Astrocyte of the spinal cord (primary cell): ENCODE results near the gene SRGAP1.

Experiments
- DNase-seq: peaks from one replicate; pipeline ENCODE4 v3.0.0; 2011; ENCODE audit warnings: low read depth, low spot score
- H3K4me3 ChIP-seq: 2 replicates; pipeline ENCODE4 v1.5.1; 2011; ENCODE audit warnings: low read depth, mild to moderate bottlenecking, low read length, moderate library complexity
- in situ Hi-C: cut with HindIII; loops from 2 replicates; pipeline ENCODE4 v1.10.0; 2017; ENCODE audit warnings: low sequenced_read_pairs
- TF ChIP-seq, protein P1 (sequence below): IDR thresholded peaks from 2 replicates; pipeline ENCODE4 v1.5.1; 2012; ENCODE audit warnings: low read depth, mild to moderate bottlenecking, low read length, inconsistent platforms

SRGAP1 gene

DNA sequence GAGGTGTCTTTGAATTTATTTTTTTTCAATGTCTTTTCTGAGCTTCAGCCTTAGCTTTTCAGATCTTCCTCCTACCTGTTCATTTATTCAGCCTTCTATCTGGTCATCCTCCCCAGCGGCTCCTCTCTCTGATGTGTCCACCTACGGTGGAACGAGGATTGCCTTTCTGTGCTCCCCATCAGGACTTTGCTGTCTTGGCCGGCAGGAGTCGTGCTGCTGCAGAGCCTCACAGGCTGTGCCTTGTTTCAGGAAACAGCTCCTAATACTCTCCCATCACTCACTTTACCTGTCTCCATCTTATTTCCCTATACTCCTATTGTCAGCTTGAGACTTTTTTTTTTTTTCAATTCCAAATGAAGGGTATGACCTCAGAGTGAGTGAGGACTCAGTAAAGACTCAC lies 300.7 kb downstream of the SRGAP1 start:
- in situ Hi-C loops, result no loop called here
- no peak for DNase-seq
- H3K4me3 ChIP-seq, result no peak overlapping the region
- TF ChIP-seq, protein P1, sequence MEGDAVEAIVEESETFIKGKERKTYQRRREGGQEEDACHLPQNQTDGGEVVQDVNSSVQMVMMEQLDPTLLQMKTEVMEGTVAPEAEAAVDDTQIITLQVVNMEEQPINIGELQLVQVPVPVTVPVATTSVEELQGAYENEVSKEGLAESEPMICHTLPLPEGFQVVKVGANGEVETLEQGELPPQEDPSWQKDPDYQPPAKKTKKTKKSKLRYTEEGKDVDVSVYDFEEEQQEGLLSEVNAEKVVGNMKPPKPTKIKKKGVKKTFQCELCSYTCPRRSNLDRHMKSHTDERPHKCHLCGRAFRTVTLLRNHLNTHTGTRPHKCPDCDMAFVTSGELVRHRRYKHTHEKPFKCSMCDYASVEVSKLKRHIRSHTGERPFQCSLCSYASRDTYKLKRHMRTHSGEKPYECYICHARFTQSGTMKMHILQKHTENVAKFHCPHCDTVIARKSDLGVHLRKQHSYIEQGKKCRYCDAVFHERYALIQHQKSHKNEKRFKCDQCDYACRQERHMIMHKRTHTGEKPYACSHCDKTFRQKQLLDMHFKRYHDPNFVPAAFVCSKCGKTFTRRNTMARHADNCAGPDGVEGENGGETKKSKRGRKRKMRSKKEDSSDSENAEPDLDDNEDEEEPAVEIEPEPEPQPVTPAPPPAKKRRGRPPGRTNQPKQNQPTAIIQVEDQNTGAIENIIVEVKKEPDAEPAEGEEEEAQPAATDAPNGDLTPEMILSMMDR, result no peak

- in situ Hi-C loops, result no loop called here
- H3K4me3 ChIP-seq, result no peak overlapping the region
- no peak for DNase-seq
- TF ChIP-seq, protein P1, result no peak
Measured at GRCh38 chr12:64147011-64147631, 302.6 kb downstream of the SRGAP1 start.

- no peak overlapping the region for H3K4me3 ChIP-seq
- DNase-seq, result no peak
- TF ChIP-seq, protein P1, result no peak
- in situ Hi-C loops, result no loop called here
Measured at GRCh38 chr12:64147875-64148274, 303.4 kb downstream of the SRGAP1 start.

- in situ Hi-C loops, result no loop called here
- TF ChIP-seq, protein P1, result no peak
- H3K4me3 ChIP-seq, result no peak overlapping the region
- DNase-seq, result no peak
Measured at GRCh38 chr12:64154677-64155076, 310.2 kb downstream of the SRGAP1 start.

GRCh38 chr12:64157110-64157509 lies 312.6 kb downstream of the SRGAP1 start:
- in situ Hi-C loops, result no loop called here

DNA sequence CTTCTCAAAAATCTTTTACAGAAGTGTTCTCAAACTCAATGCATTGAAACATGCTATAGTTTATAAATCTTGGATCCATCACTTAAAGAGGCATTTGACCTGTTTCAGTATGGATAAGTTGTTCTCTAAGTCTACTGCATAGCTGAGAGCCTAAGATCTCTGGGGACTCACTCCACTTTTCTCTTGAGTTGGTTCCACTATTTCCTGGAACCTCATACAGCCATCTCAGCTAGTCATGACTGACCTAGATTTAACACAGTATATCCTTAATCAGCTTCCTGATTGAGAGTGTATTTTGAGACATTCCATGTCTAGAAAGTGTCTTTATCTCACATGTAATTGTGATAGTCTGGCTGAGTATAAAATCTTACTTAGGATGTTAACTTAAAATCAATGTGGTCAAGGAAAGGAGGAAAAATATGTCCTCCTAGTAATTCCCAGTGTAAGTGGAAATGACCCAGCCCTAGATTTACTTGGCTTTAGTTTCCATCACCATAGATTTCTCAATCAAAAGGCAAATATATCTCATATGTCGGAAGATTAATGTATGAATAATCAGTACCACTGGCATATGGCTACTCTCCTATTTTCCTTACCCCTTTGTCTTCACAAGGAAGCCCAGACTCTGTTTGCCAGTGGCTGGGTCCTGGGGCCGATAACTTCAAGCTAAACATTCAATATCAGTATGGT lies 315.7 kb downstream of the SRGAP1 start:
- TF ChIP-seq, protein P1, result no peak
- in situ Hi-C loops, result no loop called here
- DNase-seq, result peak; percentile 12
- H3K4me3 ChIP-seq, result no peak overlapping the region

More at GRCh38 chr12:64157110-64157509, 312.6 kb downstream of the SRGAP1 start:
- TF ChIP-seq, protein P1, result no peak
- H3K4me3 ChIP-seq, result no peak overlapping the region
- no peak for DNase-seq
